Measurements from ENCODE around the gene GCN1.

Gene GCN1, protein sequence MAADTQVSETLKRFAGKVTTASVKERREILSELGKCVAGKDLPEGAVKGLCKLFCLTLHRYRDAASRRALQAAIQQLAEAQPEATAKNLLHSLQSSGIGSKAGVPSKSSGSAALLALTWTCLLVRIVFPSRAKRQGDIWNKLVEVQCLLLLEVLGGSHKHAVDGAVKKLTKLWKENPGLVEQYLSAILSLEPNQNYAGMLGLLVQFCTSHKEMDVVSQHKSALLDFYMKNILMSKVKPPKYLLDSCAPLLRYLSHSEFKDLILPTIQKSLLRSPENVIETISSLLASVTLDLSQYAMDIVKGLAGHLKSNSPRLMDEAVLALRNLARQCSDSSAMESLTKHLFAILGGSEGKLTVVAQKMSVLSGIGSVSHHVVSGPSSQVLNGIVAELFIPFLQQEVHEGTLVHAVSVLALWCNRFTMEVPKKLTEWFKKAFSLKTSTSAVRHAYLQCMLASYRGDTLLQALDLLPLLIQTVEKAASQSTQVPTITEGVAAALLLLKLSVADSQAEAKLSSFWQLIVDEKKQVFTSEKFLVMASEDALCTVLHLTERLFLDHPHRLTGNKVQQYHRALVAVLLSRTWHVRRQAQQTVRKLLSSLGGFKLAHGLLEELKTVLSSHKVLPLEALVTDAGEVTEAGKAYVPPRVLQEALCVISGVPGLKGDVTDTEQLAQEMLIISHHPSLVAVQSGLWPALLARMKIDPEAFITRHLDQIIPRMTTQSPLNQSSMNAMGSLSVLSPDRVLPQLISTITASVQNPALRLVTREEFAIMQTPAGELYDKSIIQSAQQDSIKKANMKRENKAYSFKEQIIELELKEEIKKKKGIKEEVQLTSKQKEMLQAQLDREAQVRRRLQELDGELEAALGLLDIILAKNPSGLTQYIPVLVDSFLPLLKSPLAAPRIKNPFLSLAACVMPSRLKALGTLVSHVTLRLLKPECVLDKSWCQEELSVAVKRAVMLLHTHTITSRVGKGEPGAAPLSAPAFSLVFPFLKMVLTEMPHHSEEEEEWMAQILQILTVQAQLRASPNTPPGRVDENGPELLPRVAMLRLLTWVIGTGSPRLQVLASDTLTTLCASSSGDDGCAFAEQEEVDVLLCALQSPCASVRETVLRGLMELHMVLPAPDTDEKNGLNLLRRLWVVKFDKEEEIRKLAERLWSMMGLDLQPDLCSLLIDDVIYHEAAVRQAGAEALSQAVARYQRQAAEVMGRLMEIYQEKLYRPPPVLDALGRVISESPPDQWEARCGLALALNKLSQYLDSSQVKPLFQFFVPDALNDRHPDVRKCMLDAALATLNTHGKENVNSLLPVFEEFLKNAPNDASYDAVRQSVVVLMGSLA (N-terminal part only)

DNA sequence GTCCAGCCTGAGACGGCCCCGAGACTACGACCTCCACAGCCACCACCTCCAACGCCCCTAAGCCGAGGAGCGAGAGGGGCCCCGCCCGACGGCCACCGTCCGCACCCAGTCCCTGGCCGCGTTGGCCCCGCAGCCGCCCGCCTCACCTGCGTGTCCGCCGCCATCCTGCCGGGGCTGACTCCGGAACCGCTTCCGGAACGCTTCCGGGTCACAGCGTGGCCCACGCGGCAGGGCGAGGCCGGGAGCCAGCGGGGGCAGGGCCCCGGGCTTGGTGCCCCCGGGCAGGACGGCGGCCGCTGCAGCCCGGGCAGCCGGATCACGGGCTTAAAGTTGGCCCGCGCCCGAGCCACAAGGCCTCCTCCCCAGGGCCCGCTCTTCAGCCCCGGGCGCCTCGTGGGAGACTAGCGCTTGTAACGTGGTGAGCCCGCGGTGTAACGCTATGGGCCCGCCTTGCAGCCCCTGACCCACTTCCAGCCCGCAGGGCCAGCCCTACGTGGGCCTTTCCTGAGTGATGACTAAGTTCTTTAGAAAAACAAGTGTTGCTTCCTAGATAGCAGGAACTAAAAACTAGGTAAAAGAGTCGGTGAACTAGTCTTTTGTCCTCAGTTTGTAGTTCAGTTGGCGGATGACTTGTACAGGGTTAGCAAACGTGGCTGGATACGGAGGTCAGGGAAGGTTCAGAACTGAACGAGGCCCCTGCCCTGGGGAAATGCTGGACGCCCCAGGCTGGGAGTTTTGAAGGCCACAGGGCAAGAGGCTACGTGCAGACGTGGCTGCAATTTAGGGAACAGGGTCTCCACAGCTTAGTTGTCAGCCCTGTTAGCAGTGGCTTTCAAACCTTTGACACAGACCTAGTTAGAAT, at the start of gene GCN1:
Gene GCN1 (minus strand): TSS at position 182 of the 862 bp plus-strand sequence. CDS start 18 bp downstream, at position 164.
- in situ Hi-C loops (cut with MboI; ENCODE audit: low pct_unique_long_range_greater_than_20kb, low sequenced_read_pairs, unreplicated experiment) = no loop called here
- TF ChIP-seq, protein P1, sequence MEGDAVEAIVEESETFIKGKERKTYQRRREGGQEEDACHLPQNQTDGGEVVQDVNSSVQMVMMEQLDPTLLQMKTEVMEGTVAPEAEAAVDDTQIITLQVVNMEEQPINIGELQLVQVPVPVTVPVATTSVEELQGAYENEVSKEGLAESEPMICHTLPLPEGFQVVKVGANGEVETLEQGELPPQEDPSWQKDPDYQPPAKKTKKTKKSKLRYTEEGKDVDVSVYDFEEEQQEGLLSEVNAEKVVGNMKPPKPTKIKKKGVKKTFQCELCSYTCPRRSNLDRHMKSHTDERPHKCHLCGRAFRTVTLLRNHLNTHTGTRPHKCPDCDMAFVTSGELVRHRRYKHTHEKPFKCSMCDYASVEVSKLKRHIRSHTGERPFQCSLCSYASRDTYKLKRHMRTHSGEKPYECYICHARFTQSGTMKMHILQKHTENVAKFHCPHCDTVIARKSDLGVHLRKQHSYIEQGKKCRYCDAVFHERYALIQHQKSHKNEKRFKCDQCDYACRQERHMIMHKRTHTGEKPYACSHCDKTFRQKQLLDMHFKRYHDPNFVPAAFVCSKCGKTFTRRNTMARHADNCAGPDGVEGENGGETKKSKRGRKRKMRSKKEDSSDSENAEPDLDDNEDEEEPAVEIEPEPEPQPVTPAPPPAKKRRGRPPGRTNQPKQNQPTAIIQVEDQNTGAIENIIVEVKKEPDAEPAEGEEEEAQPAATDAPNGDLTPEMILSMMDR (IDR thresholded peaks at IDR 0.05; ENCODE audit: extremely low read depth, insufficient read depth, missing control alignments) = no peak
- peak; percentile 91 for DNase-seq (ENCODE audit: low spot score)

DNA sequence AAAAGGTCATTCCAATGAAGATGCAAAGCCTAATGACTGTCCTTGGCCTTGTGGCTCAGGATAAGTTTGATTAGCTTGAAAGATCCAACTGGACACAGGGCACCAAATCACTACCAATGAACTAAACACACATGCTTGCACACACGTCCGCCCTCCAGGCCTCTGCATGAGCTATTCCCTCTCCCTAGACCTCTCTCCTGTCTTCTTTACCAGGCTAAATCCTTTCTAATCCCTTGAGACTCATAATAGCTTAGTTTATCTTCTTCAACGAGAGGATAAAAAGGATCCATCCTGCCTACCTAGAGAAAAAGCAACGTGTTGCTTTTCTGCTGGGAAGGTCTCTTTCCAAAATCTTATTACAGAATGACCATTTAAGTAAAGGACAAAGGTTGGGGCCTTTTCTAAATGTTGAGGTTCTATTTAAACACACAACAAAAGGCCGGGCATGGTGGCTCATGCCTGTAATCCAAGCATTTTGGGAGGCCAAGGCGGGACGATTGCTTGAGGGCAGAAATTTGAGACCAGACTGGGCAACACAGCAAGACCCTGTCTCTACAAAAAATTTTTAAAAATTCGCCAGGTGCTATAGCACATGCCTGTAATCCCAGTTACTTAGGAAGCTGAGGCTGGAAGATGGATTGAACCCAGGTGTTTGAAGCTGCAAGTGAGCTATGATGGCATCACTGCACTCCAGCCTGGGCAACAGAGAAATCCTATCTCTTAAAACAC, 48.6 kb upstream of the GCN1 start:
- TF ChIP-seq, protein P1 (IDR thresholded peaks at IDR 0.05; ENCODE audit: extremely low read depth, insufficient read depth, missing control alignments) = no peak
- in situ Hi-C loops (cut with MboI; ENCODE audit: low pct_unique_long_range_greater_than_20kb, low sequenced_read_pairs, unreplicated experiment) = no loop called here
- no peak for DNase-seq (ENCODE audit: low spot score)

DNA sequence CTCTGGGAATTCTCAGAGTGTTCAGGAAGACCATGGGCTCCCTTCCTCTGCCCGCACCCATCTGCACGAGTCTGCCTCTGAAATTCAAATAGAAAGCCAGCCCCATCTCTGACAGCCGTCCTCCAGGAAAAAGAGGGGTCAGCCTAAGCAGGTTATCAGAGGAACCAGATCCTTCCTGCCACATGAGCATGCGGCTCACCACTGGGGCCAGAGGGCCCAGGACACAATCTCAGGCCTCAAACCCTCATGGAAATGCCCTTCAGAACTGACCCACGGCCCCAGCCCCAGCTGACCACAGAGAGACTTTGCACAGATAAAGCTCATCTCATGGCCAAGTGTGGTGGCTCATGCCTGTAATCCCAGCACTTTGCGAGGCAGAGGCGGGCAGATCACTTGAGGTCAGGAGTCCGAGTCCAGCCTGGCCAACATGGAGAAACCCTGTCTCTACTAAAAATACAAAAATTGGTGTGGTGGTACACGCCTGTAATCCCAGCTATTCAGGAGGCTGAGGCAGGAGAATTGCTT, 47.8 kb upstream of the GCN1 start:
- no peak for DNase-seq (ENCODE audit: low spot score)
- TF ChIP-seq, protein P1 (IDR thresholded peaks at IDR 0.05; ENCODE audit: extremely low read depth, insufficient read depth, missing control alignments) = no peak
- in situ Hi-C loops (cut with MboI; ENCODE audit: low pct_unique_long_range_greater_than_20kb, low sequenced_read_pairs, unreplicated experiment) = no loop called here

DNA sequence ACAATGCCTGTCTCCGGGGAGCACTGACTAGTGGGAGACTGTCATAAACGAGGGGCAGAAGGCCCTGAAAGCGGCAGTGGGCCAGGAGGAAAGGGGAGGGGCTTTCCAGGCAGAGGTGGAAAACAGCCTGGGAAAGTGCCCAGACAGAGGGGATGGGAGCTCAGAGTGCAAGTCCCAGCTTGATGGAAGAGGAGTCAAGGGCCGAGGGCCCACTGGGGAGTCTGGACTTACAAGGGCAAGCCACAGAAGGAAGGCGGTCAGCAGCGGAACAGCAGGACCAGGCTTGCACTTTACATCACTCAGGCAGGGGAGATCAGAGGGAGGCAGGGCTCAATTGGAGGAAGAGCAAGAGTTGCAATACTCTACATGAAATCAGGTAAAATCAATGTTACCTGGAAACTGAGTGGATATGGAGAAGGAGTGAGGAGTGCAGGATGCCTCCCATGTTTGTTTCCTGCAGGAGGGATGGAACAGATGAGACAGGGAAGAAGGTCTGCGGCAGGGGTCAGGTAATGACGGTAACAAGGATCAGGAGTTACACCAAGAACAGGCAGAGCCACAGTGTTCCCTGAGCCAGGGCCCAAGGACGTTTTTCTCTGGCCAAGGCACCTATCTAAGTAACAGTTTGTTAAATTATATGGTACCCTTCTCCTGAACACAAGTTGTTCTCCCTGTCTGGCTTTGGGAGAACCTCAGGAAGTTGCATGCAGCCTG, 47.2 kb upstream of the GCN1 start:
- TF ChIP-seq, protein P1 (IDR thresholded peaks at IDR 0.05; ENCODE audit: extremely low read depth, insufficient read depth, missing control alignments) = no peak
- no peak for DNase-seq (ENCODE audit: low spot score)
- in situ Hi-C loops (cut with MboI; ENCODE audit: low pct_unique_long_range_greater_than_20kb, low sequenced_read_pairs, unreplicated experiment) = no loop called here

DNA sequence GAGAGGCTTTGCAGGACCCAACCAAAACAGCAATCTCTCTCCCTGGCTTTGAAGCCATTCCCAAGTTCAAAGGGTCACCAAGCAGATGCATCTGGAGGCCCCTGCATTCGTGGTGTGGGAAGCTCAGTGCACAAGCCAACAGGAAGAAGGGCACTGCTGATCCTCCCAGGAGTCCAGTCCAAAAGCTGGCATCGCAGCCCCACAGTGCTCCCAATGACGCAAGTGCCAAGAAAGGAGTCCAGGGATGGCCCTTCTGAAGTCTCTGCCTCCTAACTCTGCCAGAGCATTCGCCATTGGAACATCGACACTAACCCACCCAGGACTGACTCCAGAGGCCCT, 45.9 kb upstream of the GCN1 start:
- no peak for DNase-seq (ENCODE audit: low spot score)
- TF ChIP-seq, protein P1 (IDR thresholded peaks at IDR 0.05; ENCODE audit: extremely low read depth, insufficient read depth, missing control alignments) = no peak
- in situ Hi-C loops (cut with MboI; ENCODE audit: low pct_unique_long_range_greater_than_20kb, low sequenced_read_pairs, unreplicated experiment) = no loop called here
